ENCODE results near the gene PRDX4. TPM values are rescaled to one million over a fixed set of nuclear protein-coding genes. Genes with fewer than 3 reads are reported as not detected.
A peak's percentile ranks its signal among the peaks of the same experiment; 100 is the strongest.

Gene PRDX4
- polyA plus RNA-seq, 1 donor (not counting 4 experiments of a cell fraction or from before 2014, with no cell fraction given): 101 TPM

DNA sequence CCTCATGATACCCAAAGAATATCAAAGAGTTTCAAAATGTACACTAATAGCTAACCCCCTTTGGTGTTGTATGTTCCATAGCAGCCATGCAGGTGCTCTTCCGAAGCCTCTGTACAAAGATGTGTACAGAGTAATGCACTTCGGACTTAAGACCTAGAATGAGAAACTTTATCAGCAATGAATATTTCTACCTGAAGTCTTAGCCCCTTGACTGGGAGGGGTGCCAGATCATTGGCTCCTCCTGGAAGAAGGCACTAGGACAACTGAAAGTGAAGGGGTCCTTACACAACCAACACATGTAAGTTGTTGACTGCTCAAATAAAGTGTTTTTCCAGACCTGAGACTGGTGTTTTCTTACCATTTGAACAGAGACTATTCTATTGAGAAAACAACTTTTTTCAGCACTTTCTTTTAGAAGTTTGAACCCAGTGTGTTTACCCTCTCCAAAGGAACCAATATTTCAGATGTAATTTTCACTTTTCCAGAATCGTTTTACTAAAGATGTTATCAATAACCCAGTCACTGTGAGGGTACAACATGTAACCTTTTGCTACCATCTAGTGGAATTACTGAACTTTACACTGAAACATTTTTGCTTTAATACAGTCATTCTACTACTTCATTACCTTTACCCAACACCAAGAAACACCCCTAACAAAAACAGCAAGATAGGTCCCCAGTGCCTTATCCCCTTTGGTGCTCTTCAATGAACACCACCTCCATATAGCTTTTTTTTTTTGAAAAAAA lies 33.3 kb upstream of the PRDX4 start:
- Histone ChIP-seq H3K4me2 (ENCODE audit: control insufficient read depth, extremely low read depth, insufficient read depth, low read depth, low read length) (no peak overlapping the region), H4K20me1 (ENCODE audit: control insufficient read depth, extremely low read depth, insufficient read depth, low read length) (no peaks in the 10 kb centered on the region), H3K9me3 (ENCODE audit: control insufficient read depth, low read depth, low read length) (no peaks in the 10 kb centered on the region), H3K9ac (ENCODE audit: control insufficient read depth, extremely low read depth, insufficient read depth, low read length) (no peak overlapping the region), H3K9me1 (ENCODE audit: control insufficient read depth, extremely low read depth, insufficient read depth, low read length) (no peaks in the 10 kb centered on the region), H3K36me3 (ENCODE audit: control insufficient read depth in 2 of 2, extremely low read depth in 1 of 2, insufficient read depth in 2 of 2, low read length in 2 of 2) (no peaks in the 10 kb centered on the region), H3K4me1 (ENCODE audit: control insufficient read depth, extremely low read depth, insufficient read depth, low read length) (no peaks in the 10 kb centered on the region), H3K27me3 (ENCODE audit: control insufficient read depth, extremely low read depth, insufficient read depth, low read length) (peaks cover 4% of the 10 kb centered on the region), H2AFZ (ENCODE audit: control insufficient read depth, low read length) (no peak overlapping the region), H3K4me3 (ENCODE audit: control insufficient read depth in 2 of 3, extremely low read depth in 1 of 3, insufficient read depth in 2 of 3, low read depth in 1 of 3, low read length in 3 of 3) (no peak overlapping the region), H3K27ac (ENCODE audit: control insufficient read depth, insufficient read depth, low read length) (no peak overlapping the region), H3K79me2 (ENCODE audit: control insufficient read depth, insufficient read depth, low read length) (no peaks in the 10 kb centered on the region)
- TF ChIP-seq, protein P1, sequence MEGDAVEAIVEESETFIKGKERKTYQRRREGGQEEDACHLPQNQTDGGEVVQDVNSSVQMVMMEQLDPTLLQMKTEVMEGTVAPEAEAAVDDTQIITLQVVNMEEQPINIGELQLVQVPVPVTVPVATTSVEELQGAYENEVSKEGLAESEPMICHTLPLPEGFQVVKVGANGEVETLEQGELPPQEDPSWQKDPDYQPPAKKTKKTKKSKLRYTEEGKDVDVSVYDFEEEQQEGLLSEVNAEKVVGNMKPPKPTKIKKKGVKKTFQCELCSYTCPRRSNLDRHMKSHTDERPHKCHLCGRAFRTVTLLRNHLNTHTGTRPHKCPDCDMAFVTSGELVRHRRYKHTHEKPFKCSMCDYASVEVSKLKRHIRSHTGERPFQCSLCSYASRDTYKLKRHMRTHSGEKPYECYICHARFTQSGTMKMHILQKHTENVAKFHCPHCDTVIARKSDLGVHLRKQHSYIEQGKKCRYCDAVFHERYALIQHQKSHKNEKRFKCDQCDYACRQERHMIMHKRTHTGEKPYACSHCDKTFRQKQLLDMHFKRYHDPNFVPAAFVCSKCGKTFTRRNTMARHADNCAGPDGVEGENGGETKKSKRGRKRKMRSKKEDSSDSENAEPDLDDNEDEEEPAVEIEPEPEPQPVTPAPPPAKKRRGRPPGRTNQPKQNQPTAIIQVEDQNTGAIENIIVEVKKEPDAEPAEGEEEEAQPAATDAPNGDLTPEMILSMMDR (optimal IDR thresholded peaks at IDR 0.05 in 1 of 3, IDR thresholded peaks at IDR 0.05 in 1 of 3, conservative IDR thresholded peaks at IDR 0.05 in 1 of 3; ENCODE audit: extremely low read depth in 1 of 3, insufficient read depth in 2 of 3, low read length in 3 of 3): no peak
- no peak for TF ChIP-seq EZH2 (IDR thresholded peaks at IDR 0.05; ENCODE audit: low read length)
- FAIRE-seq: no peak
- no peak for DNase-seq (ENCODE audit: low read depth, low spot score)
- dilution Hi-C loops (cut with MboI; ENCODE audit: extremely low pct_ligation_motif_present, low sequenced_read_pairs): no loop called here

DNA sequence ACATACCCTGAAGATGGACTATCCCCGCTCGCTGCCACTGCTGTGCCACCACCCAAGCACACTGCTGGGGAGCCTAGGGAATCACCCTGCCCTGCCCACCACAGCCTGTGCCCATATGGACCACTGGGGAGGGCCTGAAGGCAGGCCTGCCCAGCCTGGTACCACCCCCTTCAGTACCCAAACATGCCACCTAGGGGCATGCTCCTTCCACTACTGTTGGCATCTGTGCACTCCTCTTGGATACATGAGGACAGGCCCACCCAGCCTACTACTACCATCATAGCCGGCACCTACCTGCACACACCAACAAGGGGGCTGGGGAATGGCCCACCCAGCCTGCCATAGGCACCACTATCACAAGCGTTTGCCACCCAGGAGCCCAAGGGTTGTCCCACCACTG lies 30.1 kb upstream of the PRDX4 start:
- Histone ChIP-seq H3K9me3 (ENCODE audit: control insufficient read depth, low read depth, low read length) (no peaks in the 10 kb centered on the region), H4K20me1 (ENCODE audit: control insufficient read depth, extremely low read depth, insufficient read depth, low read length) (no peaks in the 10 kb centered on the region), H3K4me3 (ENCODE audit: control insufficient read depth in 2 of 3, extremely low read depth in 1 of 3, insufficient read depth in 2 of 3, low read depth in 1 of 3, low read length in 3 of 3) (no peak overlapping the region), H3K9me1 (ENCODE audit: control insufficient read depth, extremely low read depth, insufficient read depth, low read length) (no peaks in the 10 kb centered on the region), H3K9ac (ENCODE audit: control insufficient read depth, extremely low read depth, insufficient read depth, low read length) (no peak overlapping the region), H3K27ac (ENCODE audit: control insufficient read depth, insufficient read depth, low read length) (no peak overlapping the region), H3K4me1 (ENCODE audit: control insufficient read depth, extremely low read depth, insufficient read depth, low read length) (no peaks in the 10 kb centered on the region), H3K4me2 (ENCODE audit: control insufficient read depth, extremely low read depth, insufficient read depth, low read depth, low read length) (no peak overlapping the region), H2AFZ (ENCODE audit: control insufficient read depth, low read length) (no peak overlapping the region), H3K79me2 (ENCODE audit: control insufficient read depth, insufficient read depth, low read length) (no peaks in the 10 kb centered on the region), H3K27me3 (ENCODE audit: control insufficient read depth, extremely low read depth, insufficient read depth, low read length) (peaks cover 4% of the 10 kb centered on the region), H3K36me3 (ENCODE audit: control insufficient read depth in 2 of 2, extremely low read depth in 1 of 2, insufficient read depth in 2 of 2, low read length in 2 of 2) (no peaks in the 10 kb centered on the region)
- no peak for TF ChIP-seq EZH2 (IDR thresholded peaks at IDR 0.05; ENCODE audit: low read length)
- TF ChIP-seq, protein P1 (optimal IDR thresholded peaks at IDR 0.05 in 1 of 3, IDR thresholded peaks at IDR 0.05 in 1 of 3, conservative IDR thresholded peaks at IDR 0.05 in 1 of 3; ENCODE audit: extremely low read depth in 1 of 3, insufficient read depth in 2 of 3, low read length in 3 of 3): peak in 2 of 3 experiments; percentile 16 to 32
- DNase-seq (ENCODE audit: low read depth, low spot score) (no peak), FAIRE-seq (no peak)
- dilution Hi-C loops (cut with MboI; ENCODE audit: extremely low pct_ligation_motif_present, low sequenced_read_pairs): no loop called here

All from keratinocyte (primary cell).